Dedifferentiated amniotic fluid mesenchymal stem cell (primary cell): ENCODE measurements around the gene CSNK1G3.
A peak's percentile ranks its signal among the peaks of the same experiment; 100 is the strongest.
"Not testable (repeated sequence)": the region's sequence is repeated elsewhere in the genome, so short reads cannot be mapped to it uniquely, and the experiment has no call there.

Experiments used
- DNase-seq: peaks from one replicate; pipeline ENCODE4 v3.0.0-alpha.2; 2016; ENCODE audit errors: extremely low spot score

Gene CSNK1G3

DNA sequence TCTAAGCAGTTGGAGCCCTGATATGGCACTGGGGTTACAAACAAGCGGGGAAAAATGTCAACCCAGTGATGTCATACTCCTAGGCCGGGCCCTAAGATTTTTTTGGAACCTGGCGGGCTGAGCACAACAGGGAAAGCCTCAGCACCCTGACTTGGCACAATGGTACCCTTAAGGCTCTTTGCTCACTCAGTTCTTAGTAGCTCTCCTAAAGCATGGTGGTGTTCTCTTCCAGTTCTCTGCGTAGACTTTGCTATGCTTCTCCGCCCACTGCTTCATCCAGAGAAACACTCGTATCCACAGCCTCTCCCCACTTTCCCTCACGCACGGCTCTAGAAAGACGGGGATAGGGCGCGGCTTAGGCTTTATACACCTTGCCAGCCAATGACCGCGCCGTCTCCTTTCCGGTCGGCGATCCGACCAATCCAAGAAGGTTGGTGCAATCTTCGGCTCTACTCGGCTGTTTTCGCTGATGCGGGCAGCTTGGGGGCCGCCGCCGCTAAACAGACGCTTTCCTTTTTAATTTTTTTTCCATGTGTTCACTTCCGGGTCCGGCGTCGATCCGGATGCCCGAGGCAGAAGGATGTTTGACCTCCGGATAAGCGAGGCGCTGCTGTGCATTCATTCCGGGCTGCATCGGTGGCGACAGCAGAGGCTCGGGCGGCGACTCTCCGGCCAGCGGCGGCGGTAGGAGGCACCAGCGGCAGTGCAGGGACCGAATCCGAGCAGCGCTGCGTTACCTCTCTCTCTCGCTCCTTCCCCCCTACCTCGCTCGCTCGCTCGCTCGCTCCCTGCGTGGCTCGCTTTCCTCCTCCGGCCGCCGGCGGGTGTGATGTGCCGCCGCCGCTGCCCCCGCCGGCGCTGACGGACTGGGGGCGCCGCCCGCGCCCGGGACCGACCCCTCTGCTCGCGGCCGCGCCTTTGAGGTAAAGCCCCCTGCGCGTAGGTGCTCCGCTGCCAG lies at the start of gene CSNK1G3:
CSNK1G3 (plus strand) TSS at position 530 of the 958 bp plus-strand sequence. CDS start 33,487 bp downstream, outside the sequence.
- DNase-seq = peak; percentile 97

DNA sequence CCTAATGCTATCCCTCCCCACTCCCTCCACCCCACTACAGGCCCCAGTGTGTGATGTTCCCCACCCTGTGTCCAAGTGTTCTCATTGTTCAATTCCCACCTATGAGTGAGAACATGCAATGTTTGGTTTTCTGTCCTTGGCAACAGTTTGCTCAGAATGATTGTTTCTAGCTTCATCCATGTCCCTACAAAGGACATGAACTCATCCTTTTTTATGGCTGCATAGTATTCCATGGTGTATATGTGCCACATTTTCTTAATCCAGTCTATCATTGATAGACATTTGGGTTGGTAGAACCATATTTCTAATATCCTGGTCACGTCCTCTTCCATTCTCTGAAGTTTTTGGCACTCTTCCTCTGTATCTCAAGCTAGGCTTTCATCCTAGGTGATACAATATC lies 45.1 kb upstream of the CSNK1G3 start:
- DNase-seq = not testable (repeated sequence)

DNA sequence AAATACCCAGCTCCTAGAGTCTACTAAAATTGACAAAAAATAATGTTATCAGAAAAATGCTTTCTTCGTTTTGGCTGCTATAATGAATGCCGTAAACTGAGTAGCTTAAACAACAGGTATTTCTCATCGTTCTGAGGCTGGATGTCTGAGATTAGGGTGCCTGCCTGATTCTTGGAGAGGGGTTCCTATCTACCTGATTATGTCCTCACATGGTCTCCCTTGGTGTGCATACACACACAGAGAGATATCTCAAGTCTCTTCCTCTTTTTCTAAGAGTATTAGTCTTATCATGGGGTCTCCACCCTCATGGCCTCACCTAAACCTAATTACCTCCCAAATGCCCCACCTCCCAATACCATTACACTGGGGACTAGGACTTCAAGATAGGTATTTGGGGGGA lies 40.6 kb upstream of the CSNK1G3 start:
- DNase-seq = no peak

DNA sequence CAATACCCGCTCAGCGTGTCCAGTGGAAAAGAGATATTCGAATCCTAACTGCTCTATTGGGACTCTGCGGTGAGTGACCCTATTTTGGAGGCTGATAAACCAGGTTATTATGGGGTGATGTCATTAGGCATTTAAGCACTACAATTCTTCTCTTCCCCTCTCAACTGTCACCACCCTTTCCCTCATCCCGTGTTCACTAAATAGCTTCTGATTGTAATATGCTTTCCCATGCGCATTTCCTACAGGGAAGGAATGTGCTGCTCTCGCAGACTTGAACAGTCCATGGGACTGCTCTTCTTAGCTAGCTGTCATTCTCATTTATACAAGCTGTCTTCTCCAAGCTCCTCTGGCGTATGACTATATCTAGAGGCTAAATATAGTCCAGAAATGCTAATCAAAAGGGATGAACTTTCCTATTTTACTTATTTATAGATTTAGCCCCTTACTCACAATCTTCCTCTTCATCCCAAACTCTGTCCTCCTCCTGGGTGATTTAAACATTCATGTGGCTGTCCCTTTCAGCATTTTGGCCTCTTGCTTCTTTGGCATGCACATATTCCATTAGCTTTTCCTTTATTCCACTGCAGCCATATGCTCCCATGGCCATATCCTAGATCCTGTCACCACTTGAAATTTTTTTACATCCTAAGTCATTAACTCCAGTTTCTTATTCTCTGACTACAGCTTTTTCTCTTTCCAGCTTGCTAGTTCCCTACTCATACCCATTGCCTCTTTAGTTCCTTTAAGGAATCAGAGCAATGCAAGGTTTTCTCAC lies 39.6 kb upstream of the CSNK1G3 start:
- DNase-seq = no peak

DNA sequence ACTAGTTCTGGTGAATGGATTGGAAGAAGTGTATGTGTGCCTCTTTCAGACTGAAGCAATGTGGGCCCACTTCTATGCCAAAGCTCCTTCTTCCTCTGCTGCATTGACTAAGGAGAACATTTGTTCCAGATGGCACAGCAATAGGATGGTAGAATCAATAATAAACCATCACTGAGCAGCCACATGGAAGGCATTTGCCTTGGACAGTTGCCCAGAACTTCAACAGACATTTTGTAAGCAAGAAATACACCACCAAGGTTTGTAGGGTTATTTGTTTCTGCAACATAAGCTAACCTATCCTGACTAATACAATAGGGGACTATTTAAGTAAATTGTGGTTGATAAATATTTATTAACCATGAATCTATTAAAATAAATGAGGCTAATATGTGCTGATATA lies 37.7 kb upstream of the CSNK1G3 start:
- no peak for DNase-seq

DNA sequence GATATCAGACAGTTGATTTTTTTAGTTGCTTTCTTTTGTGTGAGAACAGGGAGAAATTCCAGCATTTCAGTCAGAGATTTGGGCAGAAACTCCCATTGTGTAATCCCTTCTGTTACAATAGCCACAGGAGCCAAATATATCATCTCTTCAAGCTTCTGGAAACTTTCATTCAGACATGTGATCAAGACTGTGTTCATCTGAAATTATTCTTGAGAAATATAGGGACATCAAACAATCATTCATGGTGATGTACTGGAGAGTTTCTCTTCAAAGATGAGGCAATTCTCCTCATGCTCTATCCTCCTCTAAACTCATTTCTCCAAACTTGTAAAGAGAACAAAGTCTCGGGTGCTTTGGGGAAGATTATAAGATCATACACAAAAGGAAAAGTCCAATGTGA lies 35.2 kb upstream of the CSNK1G3 start:
- no peak for DNase-seq

DNA sequence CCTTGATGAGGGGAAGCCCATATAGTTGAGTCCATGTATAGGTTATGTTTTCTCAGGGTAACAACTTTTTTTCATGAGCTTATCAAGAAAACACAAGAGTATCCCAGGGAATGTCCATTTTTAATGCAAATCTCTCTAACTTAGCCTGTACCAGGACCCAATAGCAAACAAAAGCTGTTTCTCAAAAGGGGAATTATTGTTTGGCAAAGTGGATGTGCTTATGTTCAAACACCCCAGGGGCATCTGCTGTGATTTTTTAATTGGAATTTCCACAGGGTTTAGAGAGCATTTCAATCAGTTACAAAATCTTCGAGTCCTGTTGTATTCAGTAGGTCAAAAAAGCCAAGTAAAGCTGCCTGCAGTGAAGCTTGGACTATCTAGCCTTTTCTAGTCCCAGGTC lies 33.4 kb upstream of the CSNK1G3 start:
- DNase-seq = no peak

DNA sequence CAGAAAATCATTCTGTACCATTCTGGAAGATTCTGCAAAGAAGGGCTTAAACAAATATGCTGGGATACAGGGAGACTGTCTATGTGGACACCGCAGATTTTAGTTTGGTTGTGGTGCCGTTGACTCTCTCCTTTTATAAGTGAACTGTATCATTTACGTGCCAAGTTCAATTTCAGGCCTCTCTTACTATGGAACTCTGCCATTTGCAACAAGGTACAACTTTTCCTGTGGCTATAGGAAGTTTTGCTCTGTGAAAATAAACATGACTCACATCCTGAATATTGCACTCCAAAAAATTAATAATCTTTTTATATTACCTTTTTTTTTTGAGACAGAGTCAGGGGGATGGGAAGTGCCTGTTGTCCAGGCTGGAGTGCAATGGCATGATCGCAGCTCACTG lies 29.7 kb upstream of the CSNK1G3 start:
- DNase-seq = no peak

DNA sequence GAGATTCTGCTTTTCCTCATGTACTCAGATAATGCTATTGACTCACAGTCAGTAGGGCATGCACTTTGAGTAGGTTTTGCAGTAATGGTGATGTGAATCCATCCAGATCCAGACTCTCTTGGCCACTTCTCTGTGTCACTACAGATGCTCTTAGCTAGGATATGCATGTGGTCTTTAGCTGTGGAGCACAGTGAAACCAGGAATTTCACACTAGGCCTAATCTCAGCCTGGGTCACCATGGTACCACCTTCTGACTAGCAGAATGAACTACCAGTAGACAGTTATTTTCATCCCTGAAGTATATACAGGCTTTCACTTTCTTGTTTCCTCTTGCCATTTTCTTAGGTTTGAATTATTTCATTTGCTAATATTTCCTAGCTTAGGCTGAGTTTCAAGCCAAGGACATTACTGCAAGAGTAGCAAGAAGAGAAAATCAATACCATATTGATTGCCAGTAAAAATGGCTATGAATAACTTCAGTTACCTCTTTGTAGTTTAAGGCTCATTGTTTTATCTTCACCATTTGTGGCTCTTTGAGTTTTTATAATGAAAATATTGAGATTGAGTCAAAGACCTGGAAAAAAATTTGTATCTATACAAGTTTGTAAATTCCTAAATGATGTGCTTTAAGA lies 28.4 kb upstream of the CSNK1G3 start:
- no peak for DNase-seq

DNA sequence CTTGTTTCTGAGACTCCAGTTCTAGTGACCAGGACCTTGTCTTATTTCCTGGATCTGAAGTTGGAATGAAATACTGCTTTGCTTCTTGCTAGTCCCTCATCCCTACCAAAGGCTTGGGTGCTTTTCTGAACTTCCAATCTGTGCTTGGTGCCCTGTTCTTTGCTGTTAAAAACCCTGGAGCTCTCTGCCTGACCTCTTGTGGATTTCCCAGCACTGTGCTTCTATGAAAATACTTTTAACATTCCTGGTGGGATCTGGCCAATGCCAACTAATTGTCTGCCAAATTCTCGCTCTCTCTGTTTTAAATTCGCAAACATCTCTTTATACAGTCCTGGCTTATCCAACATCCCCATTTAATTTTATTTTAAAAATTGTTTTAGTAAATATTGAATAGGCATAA lies 26.7 kb upstream of the CSNK1G3 start:
- DNase-seq = no peak

DNA sequence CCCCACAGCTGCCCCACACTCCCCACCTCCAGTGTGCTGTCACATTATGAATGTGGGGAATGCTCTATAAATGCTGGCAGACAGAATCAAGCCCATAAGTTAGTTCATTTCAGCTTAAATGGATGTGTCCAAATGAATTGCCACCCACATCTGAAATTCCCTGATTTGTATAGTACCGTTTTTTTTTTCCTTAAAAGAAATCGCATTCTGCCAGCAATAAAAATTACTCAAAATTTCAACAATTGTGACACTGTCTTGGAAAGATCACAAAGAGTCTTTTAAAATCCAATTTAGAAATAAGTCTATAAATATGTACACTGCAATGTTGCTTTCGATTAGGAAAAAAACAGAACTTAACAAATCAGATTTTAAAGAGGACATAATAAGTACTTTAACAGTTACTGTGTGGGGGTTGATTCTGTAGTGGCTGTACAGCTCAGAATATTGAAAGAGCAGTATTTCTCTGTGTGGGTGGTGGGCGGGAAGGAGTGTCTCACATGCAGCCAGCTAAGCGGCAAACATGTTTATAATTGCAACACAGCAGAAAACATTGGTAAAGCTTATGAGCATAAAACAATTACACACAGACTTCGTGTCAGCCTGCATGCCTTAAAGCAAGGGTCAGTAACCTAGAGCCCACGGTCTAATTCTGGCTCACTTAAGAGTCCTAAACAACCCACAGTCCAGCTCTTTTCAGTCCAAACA lies 24.9 kb upstream of the CSNK1G3 start:
- peak; percentile 31 for DNase-seq

DNA sequence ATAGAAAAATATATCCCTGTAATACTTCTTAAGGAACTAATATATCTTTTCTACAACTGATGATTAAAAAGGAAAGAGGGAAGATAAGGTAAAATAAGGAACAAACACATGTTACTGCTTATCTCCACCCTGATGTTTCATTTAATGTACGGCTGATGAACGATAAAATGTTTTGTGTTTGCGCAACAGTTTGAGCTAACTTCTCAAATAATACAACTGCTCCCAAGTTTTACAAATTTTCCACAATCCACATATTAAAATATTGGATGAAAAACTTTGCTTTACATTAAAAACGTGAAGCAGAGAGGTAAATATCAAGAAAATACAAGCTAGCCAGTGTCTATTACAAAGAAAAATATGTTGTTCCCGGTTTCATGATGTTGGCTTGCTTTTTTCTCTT lies 21.0 kb upstream of the CSNK1G3 start:
- no peak for DNase-seq

DNA sequence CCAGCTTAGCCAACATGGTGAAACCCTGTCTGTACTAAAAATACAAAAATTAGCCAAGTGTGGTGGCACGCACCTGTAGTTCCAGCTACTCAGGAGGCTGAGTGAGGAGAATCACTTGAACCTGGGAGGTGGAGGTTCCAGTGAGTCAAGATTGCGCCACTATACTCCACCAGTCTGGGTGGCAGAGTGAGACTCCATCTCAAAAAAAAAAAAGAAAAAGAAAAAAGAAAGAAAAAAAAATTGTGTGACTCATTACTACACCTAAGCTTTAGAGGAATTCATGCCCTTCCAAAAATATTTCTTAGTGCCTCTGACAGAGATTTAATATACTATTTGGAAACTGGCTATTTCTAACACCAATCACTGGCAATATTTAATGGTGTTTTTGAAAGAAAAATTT lies 16.8 kb upstream of the CSNK1G3 start:
- DNase-seq = not testable (repeated sequence)

DNA sequence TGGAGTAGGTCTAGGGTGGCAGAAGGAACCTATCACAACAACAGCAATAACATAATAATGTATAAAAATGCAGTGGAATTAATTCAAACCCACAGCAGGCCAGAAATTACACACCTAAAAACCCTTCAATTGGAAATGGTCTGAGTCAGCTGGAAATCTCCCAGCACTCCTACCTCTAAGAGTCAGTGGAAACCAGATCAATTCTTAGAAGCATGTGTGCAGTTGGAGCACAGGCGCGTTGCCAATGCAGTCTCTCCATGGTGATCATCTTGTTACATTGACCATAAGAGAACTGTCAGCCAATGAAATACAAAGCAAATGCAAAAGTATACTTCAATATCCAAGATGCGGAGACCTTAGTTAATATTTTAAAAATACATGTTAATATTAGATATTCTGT lies 15.1 kb upstream of the CSNK1G3 start:
- DNase-seq = no peak

DNA sequence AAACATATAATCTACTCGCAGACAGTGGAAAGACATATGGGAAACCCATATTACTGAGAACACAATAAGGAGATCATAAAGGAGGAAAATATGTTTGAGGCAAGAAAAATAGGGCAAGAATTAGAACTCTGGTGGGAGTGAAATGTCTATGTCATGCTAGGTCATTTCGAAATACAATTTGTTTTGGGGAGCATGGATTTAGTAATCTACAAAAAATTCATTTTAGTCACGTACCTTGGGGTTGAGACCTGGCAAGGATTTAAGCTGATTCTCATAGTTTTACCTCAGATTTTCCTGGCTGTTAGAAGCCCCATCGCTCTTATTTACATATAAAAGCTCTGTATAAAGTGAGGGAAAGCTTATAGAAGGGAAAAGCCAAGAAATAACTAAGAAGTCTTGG lies 11.5 kb upstream of the CSNK1G3 start:
- no peak for DNase-seq

DNA sequence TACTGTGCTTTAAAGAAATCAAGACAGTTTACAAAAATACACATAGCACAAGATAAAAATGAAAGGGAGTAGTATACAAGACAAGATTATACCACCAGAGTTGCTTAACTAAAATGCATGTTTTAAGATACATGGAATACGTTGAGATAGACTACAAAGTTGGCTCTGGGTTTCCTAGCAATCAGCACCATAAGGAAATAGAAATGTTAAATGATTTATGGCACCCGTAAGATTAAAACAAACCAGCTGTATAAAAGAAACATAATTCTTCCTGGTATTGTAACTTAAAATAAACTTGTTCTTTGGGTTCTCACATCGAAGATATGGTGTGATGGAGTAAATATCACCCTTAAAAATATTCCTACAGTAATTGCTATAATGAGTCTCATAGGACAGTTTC lies 9.9 kb upstream of the CSNK1G3 start:
- DNase-seq = no peak

DNA sequence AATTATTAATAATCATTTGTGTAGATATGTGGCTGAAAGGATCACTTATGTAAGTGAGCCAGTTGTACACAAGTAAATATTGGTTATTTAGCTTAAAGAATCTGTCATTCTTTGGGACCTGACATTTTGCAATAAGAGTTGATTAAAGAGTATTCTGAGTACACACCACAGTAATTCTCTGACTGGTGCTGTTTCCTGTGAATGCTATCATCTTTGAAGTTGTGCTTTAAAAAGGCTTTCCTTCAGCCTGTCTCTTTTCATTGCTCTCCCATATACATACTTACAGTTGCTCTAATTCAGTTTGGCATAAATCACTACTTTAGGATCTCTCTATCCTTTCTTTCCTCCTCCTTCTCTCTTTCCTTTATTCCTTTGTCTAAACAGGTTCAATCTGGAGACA lies 8.7 kb upstream of the CSNK1G3 start:
- DNase-seq = no peak

DNA sequence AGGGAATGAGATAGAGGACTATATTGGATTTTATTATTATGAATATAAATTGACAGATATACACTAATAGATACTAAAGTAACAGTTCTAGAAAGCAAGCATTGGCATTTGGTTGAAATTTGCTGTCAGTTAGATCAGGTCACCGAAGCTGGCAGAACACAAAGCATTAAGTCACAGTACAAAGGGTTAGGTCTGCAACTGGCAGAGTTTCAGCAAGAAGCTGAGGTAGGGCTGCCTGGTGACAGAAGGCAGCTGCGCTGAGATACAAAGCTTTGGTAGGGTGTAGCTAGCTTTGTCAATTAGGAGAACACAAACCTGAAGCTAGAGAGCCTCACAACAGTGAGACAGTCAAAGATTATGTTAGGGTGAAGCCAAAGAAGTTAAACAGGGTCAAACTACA lies 6.3 kb upstream of the CSNK1G3 start:
- no peak for DNase-seq

DNA sequence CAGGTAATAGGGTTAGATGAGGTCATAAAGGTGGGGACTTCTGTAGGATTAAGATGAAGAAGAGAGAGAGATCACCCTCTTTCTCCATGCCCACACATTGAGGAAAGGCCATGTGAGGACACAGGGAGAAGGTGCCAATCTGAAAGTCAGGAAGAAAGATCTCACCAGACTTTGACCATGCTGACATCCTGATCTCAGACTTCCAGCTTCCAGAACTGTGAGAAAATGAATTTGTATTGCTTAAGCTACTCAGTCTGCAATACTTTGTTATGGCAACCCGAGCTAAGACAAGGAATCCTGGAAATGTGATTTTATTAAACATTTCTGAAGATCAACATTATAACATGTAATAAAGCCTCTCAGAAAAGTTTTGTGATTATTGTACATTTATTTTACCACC lies 3.5 kb upstream of the CSNK1G3 start:
- no peak for DNase-seq

DNA sequence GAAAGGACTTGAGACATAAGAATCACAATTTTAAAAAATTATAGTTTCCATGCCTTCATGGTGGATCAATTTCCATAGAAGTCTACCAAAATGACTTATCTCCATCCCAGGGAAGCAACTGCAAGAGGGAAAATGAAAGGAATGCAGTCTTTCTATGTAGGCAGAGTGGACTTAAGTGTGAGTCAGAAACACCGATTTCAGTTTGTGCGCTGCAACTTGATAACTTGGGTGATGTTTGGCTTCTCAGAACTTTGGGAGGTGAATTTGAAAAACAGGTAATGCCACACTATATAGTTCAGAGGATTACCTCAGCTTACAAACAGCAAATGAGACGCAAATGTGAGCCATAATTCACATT lies 708 bp upstream of the CSNK1G3 start:
- DNase-seq = peak; percentile 59

DNA sequence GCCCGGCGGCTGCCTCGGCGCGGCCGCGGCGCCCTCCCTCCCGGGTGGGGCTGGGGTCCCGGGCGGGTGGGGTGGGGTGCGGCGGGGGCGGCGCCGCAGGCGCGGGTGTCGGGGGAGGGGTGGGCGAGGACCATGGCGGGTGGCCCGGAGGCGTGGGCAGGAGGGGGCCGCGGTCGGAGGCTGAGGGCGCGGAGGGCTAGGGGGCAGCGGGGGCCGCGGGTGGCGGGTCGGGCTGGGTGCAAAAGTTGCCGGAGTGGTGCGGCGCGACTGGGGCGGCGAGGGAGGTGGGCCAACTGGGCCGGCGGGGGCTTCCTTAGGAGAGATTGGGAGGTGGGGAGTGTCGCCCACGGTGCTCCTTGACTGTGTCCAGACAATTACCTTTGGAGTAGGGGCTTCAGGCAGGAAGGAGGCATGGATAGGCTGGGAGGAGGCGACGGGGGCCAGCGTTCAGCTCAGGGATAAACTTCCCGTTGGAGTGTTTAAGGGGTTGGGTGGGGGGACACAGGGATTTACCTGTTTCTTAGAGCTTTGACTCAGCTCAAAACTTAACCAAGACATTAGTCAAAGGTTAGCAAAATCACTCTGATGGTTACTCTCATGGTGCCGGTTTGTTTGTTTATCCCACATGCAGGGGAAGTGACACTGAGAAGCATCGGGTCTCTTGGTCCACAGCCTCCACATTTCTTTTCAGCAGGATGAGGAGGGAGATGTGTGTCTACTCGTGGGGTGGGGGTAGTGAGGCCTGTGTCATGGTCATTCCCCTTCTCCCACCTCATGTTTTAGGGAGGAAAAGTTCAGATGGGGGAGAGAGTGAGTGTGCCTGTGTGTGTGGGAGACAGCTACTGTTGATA lies 859 bp downstream of the CSNK1G3 start:
- DNase-seq = no peak
